Measurements from ENCODE around the gene SRP68. TPM values are rescaled to one million over a fixed set of nuclear protein-coding genes. Genes with fewer than 3 reads are reported as not detected.

The SRP68 gene
- total RNA-seq, 1 experiment from 2014 or later = 113 TPM

- Histone ChIP-seq H3K4me3 (ENCODE audit: low read depth, low read length) (no peak overlapping the region), H3K27me3 (replicated peaks; ENCODE audit: control insufficient read depth, insufficient read depth, low read length) (no peaks in the 10 kb centered on the region), H3K4me1 (no peaks in the 10 kb centered on the region), H3K9me3 (no peaks in the 10 kb centered on the region), H3K36me3 (ENCODE audit: control insufficient read depth, insufficient read depth, low read length) (peaks cover 5% of the 10 kb centered on the region)
- no TSS peak for BruUV-seq (replicated peaks)
- TF ChIP-seq, protein P1, sequence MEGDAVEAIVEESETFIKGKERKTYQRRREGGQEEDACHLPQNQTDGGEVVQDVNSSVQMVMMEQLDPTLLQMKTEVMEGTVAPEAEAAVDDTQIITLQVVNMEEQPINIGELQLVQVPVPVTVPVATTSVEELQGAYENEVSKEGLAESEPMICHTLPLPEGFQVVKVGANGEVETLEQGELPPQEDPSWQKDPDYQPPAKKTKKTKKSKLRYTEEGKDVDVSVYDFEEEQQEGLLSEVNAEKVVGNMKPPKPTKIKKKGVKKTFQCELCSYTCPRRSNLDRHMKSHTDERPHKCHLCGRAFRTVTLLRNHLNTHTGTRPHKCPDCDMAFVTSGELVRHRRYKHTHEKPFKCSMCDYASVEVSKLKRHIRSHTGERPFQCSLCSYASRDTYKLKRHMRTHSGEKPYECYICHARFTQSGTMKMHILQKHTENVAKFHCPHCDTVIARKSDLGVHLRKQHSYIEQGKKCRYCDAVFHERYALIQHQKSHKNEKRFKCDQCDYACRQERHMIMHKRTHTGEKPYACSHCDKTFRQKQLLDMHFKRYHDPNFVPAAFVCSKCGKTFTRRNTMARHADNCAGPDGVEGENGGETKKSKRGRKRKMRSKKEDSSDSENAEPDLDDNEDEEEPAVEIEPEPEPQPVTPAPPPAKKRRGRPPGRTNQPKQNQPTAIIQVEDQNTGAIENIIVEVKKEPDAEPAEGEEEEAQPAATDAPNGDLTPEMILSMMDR (IDR thresholded peaks at IDR 0.05; ENCODE audit: insufficient read depth in 1 of 2, low read depth in 1 of 2, low read length in 1 of 2, severe bottlenecking in 1 of 2, unreplicated experiment in 1 of 2) = no peak
- intact Hi-C loops (cut with micrococcal nuclease; ENCODE audit: unreplicated experiment) = no loop called here
- CTCF ChIA-PET = interaction anchor here (0.9 kb wide), 1 partner anchor 25 kb away, joined by 6 read pairs; no protein-coding TSS in a partner anchor
- peaks cover 55% of the 10 kb centered on the region for H3K36me3 Mint-ChIP-seq (ENCODE audit: insufficient read depth, unreplicated experiment)
- no peak overlapping the region for H3K27ac Mint-ChIP-seq (ENCODE audit: unreplicated experiment)
- H3K4me3 Mint-ChIP-seq (ENCODE audit: unreplicated experiment) = no peak overlapping the region
- no peak for DNase-seq
- H3K27me3 Mint-ChIP-seq (ENCODE audit: insufficient read depth, unreplicated experiment) = no peaks in the 10 kb centered on the region
- POLR2A ChIA-PET = interaction anchor here (0.5 to 1.0 kb wide), 3 partner anchors 13 to 207 kb away, joined by 3 to 7 read pairs (median 4); partner anchors contain the start of genes SRP68 and TRIM47
- no peaks in the 10 kb centered on the region for H3K9me3 Mint-ChIP-seq (ENCODE audit: unreplicated experiment)
- no peaks in the 10 kb centered on the region for H3K4me1 Mint-ChIP-seq (ENCODE audit: low read depth, unreplicated experiment)
Observed at GRCh38 chr17:76085066-76085730, 12.9 kb upstream of the SRP68 start.

DNA sequence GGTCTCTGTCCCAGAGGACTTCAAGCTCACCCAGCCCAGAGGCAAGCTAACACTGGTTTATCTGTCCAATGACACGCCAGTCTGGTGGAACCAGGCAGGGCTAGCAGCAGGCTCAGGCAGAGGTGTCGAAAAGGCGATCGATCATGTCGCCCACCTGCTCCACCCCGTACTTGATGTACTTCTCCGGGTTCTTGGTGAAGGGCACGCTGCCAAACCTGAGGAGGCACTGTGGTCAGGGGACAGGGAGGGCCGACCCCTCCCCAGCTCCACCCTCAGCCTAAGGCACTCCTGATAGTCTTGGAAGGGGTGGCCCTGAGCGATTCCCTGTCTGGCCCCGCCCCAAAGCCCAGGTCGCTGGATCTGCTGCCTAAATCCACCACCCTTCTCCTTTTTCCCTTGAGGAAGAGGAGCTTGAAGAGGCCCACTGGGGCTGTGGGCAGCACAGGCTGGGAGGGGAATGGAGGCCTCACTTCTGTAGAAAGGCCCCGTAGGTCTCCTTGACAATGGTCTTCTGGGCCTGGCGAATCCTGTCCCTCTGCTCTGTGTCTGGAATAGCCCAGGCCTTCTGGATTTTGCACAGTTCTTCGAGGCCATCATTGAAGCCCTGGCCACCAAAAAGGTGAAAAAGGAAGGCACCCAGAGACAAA is 11.3 kb upstream of the SRP68 start:
- Histone ChIP-seq H3K36me3 (ENCODE audit: control insufficient read depth, insufficient read depth, low read length) (peaks cover 5% of the 10 kb centered on the region), H3K9me3 (no peaks in the 10 kb centered on the region), H3K4me1 (no peaks in the 10 kb centered on the region), H3K27me3 (replicated peaks; ENCODE audit: control insufficient read depth, insufficient read depth, low read length) (no peaks in the 10 kb centered on the region), H3K4me3 (ENCODE audit: low read depth, low read length) (no peak overlapping the region)
- no peak for DNase-seq
- no peaks in the 10 kb centered on the region for H3K9me3 Mint-ChIP-seq (ENCODE audit: unreplicated experiment)
- peaks cover 56% of the 10 kb centered on the region for H3K36me3 Mint-ChIP-seq (ENCODE audit: insufficient read depth, unreplicated experiment)
- ChIA-PET POLR2A (no interaction called here), CTCF (interaction anchor here (1.3 kb wide), 1 partner anchor 196 kb away, joined by 3 read pairs; no protein-coding TSS in a partner anchor)
- H3K27ac Mint-ChIP-seq (ENCODE audit: unreplicated experiment) = no peak overlapping the region
- no peak overlapping the region for H3K4me3 Mint-ChIP-seq (ENCODE audit: unreplicated experiment)
- TF ChIP-seq, protein P1 (IDR thresholded peaks at IDR 0.05; ENCODE audit: insufficient read depth in 1 of 2, low read depth in 1 of 2, low read length in 1 of 2, severe bottlenecking in 1 of 2, unreplicated experiment in 1 of 2) = no peak
- H3K4me1 Mint-ChIP-seq (ENCODE audit: low read depth, unreplicated experiment) = no peaks in the 10 kb centered on the region
- H3K27me3 Mint-ChIP-seq (ENCODE audit: insufficient read depth, unreplicated experiment) = peaks cover 2% of the 10 kb centered on the region
- intact Hi-C loops (cut with micrococcal nuclease; ENCODE audit: unreplicated experiment) = no loop called here
- no TSS peak for BruUV-seq (replicated peaks)

- POLR2A ChIA-PET = no interaction called here
- no peaks in the 10 kb centered on the region for H3K9me3 ChIP-seq
- TSS peak; percentile 11 for BruUV-seq (replicated peaks)
- H3K27me3 ChIP-seq (replicated peaks; ENCODE audit: control insufficient read depth, insufficient read depth, low read length) = no peaks in the 10 kb centered on the region
- Mint-ChIP-seq H3K4me1 (ENCODE audit: low read depth, unreplicated experiment) (no peaks in the 10 kb centered on the region), H3K36me3 (ENCODE audit: insufficient read depth, unreplicated experiment) (peaks cover 55% of the 10 kb centered on the region), H3K4me3 (ENCODE audit: unreplicated experiment) (no peak overlapping the region), H3K9me3 (ENCODE audit: unreplicated experiment) (no peaks in the 10 kb centered on the region), H3K27ac (ENCODE audit: unreplicated experiment) (no peak overlapping the region), H3K27me3 (ENCODE audit: insufficient read depth, unreplicated experiment) (peaks cover 6% of the 10 kb centered on the region)
- DNase-seq = no peak
- TF ChIP-seq, protein P1 (IDR thresholded peaks at IDR 0.05; ENCODE audit: insufficient read depth in 1 of 2, low read depth in 1 of 2, low read length in 1 of 2, severe bottlenecking in 1 of 2, unreplicated experiment in 1 of 2) = no peak
- H3K36me3 ChIP-seq (ENCODE audit: control insufficient read depth, insufficient read depth, low read length) = peaks cover 5% of the 10 kb centered on the region
- CTCF ChIA-PET = interaction anchor here (1.3 kb wide), 1 partner anchor 197 kb away, joined by 3 read pairs; no protein-coding TSS in a partner anchor
- no peaks in the 10 kb centered on the region for H3K4me1 ChIP-seq
- no peak overlapping the region for H3K4me3 ChIP-seq (ENCODE audit: low read depth, low read length)
- intact Hi-C loops (cut with micrococcal nuclease; ENCODE audit: unreplicated experiment) = no loop called here
Observed at GRCh38 chr17:76082326-76083251, 10.3 kb upstream of the SRP68 start.
